ENCODE measurements around the gene MFAP3. TPM values are rescaled to one million over a fixed set of nuclear protein-coding genes. Genes with fewer than 3 reads are reported as not detected.

MFAP3 gene
- total RNA-seq, 1 experiment from 2014 or later: 18.5 TPM

DNA sequence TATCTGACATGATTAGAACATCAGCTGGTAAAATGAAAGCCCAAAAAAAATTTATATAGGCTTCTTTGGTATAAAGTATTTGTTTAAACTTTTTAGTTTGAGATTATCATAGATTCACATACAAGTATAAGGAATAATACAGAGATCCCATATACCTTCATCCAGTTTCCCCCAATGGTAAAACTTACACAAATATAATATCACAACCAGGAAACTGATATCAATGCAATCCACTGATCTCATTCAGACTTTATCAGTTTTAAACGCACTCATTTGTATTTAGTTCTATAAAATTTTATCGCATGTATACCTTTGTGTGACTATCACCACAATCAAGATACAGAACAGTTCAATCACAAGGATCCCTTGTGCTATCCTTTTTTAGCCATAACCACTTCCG, 3.8 kb upstream of the MFAP3 start:
- no peak overlapping the region for H3K9ac ChIP-seq (ENCODE audit: low read length)
- ATAC-seq: no peak
- CTCF ChIA-PET: no interaction called here
- no peaks in the 10 kb centered on the region for H3K9me3 ChIP-seq (ENCODE audit: control insufficient read depth in 1 of 2, insufficient read depth in 1 of 2, low read depth in 1 of 2, low read length in 2 of 2)
- BruUV-seq (replicated peaks): no TSS peak
- RAD21 ChIA-PET (ENCODE audit: low non-redundant PET in 1 of 2, low total read pairs in 2 of 2, uncharacterized antibody in 2 of 2, unreplicated experiment in 2 of 2): no interaction called here
- peaks cover 11% of the 10 kb centered on the region for H3K79me2 ChIP-seq (ENCODE audit: insufficient read depth, low read length)
- H3K27me3 ChIP-seq (ENCODE audit: insufficient read depth, low read length): no peaks in the 10 kb centered on the region
- POLR2A ChIA-PET: no interaction called here
- no peak for DNase-seq (ENCODE audit: low read depth, low spot score)
- no peaks in the 10 kb centered on the region; a peak in 1 of 4 replicates for H3K36me3 ChIP-seq (ENCODE audit: control insufficient read depth in 1 of 2, insufficient read depth in 2 of 2, low read length in 2 of 2)
- H4K20me1 ChIP-seq (ENCODE audit: insufficient read depth): no peaks in the 10 kb centered on the region
- no peak overlapping the region for H3K4me2 ChIP-seq (ENCODE audit: low read length)
- no peak overlapping the region for H3K27ac ChIP-seq (ENCODE audit: low read depth, low read length)
- H2AFZ ChIP-seq (ENCODE audit: low read depth, low read length, poor library complexity, severe bottlenecking): no peak overlapping the region
- TF ChIP-seq ELF1 (IDR thresholded peaks at IDR 0.05; ENCODE audit: borderline replicate concordance, low read depth) (no peak), JUND (IDR thresholded peaks at IDR 0.05) (no peak), FOSL1 (IDR thresholded peaks at IDR 0.05; ENCODE audit: low read depth) (no peak), EGR1 (IDR thresholded peaks at IDR 0.05; ENCODE audit: low read depth) (no peak), EZH2 (IDR thresholded peaks at IDR 0.05) (no peak), SP1 (IDR thresholded peaks at IDR 0.05; ENCODE audit: low read depth) (no peak)
- TF ChIP-seq, protein P1, sequence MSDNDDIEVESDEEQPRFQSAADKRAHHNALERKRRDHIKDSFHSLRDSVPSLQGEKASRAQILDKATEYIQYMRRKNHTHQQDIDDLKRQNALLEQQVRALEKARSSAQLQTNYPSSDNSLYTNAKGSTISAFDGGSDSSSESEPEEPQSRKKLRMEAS (IDR thresholded peaks at IDR 0.05): no peak
- no peak overlapping the region for H3K4me3 ChIP-seq (replicated peaks in 1 of 2; ENCODE audit: low read depth in 1 of 2, low read length in 2 of 2)
- intact Hi-C loops (cut with micrococcal nuclease): no loop called here
- peaks cover 6 to 10% of the 10 kb centered on the region in 2 experiments for H3K4me1 ChIP-seq (ENCODE audit: control insufficient read depth in 1 of 2, insufficient read depth in 2 of 2, low read length in 2 of 2)
- no peaks in the 10 kb centered on the region for H3K9me2 ChIP-seq (ENCODE audit: insufficient read depth)

GRCh38 chr5:154038261-154038706, 483 bp upstream of the MFAP3 start:
- BruUV-seq (replicated peaks): TSS peak; percentile 73
- ATAC-seq (peak; percentile 59), DNase-seq (ENCODE audit: low read depth, low spot score) (peak; percentile 3)
- no peaks in the 10 kb centered on the region for H3K9me3 ChIP-seq (ENCODE audit: control insufficient read depth in 1 of 2, insufficient read depth in 1 of 2, low read depth in 1 of 2, low read length in 2 of 2)
- no peaks in the 10 kb centered on the region for H3K9me2 ChIP-seq (ENCODE audit: insufficient read depth)
- ChIA-PET POLR2A (interaction anchor here (1.0 to 1.7 kb wide), 2 partner anchors 8 to 10 kb away, joined by 5 to 7 read pairs; no protein-coding TSS in a partner anchor), RAD21 (ENCODE audit: low non-redundant PET in 1 of 2, low total read pairs in 2 of 2, uncharacterized antibody in 2 of 2, unreplicated experiment in 2 of 2) (interaction anchor here in 1 of 2 experiments (1.0 kb wide), 1 partner anchor 64 kb away, joined by 3 read pairs; no protein-coding TSS in a partner anchor), CTCF (interaction anchor here (1.0 to 1.8 kb wide), 3 partner anchors 34 to 58 kb away, joined by 3 to 8 read pairs (median 6); no protein-coding TSS in a partner anchor)
- H3K4me2 ChIP-seq (ENCODE audit: low read length): peak overlapping the region; percentile 81
- peak overlapping the region; percentile 14 for H2AFZ ChIP-seq (ENCODE audit: low read depth, low read length, poor library complexity, severe bottlenecking)
- H3K27me3 ChIP-seq (ENCODE audit: insufficient read depth, low read length): no peaks in the 10 kb centered on the region
- intact Hi-C loops (cut with micrococcal nuclease): no loop called here
- H3K9ac ChIP-seq (ENCODE audit: low read length): peak overlapping the region; percentile 74
- peak overlapping the region; percentile 84 to 95 for H3K4me3 ChIP-seq (replicated peaks in 1 of 2; ENCODE audit: low read depth in 1 of 2, low read length in 2 of 2)
- H4K20me1 ChIP-seq (ENCODE audit: insufficient read depth): no peaks in the 10 kb centered on the region
- no peak for TF ChIP-seq EZH2 (IDR thresholded peaks at IDR 0.05)
- TF ChIP-seq TCF7L2 (IDR thresholded peaks at IDR 0.05; ENCODE audit: borderline replicate concordance, extremely low read depth, insufficient read depth, insufficient read length): no peak
- no peak for TF ChIP-seq POLR2A (IDR thresholded peaks at IDR 0.05; ENCODE audit: borderline replicate concordance, extremely low read depth, insufficient read depth, insufficient read length)
- no peak for TF ChIP-seq REST (IDR thresholded peaks at IDR 0.05; ENCODE audit: low read depth)
- no peak for TF ChIP-seq FOSL1 (IDR thresholded peaks at IDR 0.05; ENCODE audit: low read depth)
- TF ChIP-seq JUND (IDR thresholded peaks at IDR 0.05): no peak
- TF ChIP-seq SRF (IDR thresholded peaks at IDR 0.05; ENCODE audit: low read depth): no peak
- no peak for TF ChIP-seq ZNF274 (IDR thresholded peaks at IDR 0.05; ENCODE audit: low read depth, low read length)
- TF ChIP-seq, protein P1 (IDR thresholded peaks at IDR 0.05): no peak
- TF ChIP-seq SIN3A (IDR thresholded peaks at IDR 0.05; ENCODE audit: low read depth): no peak
- TF ChIP-seq YY1 (IDR thresholded peaks at IDR 0.05; ENCODE audit: extremely low read depth, insufficient replicate concordance, low read depth, low read length): no peak
- peaks cover 41% of the 10 kb centered on the region for H3K79me2 ChIP-seq (ENCODE audit: insufficient read depth, low read length)
- peaks cover 7 to 11% of the 10 kb centered on the region in 2 experiments for H3K4me1 ChIP-seq (ENCODE audit: control insufficient read depth in 1 of 2, insufficient read depth in 2 of 2, low read length in 2 of 2)
- H3K36me3 ChIP-seq (ENCODE audit: control insufficient read depth in 1 of 2, insufficient read depth in 2 of 2, low read length in 2 of 2): no peaks in the 10 kb centered on the region; a peak in 1 of 4 replicates
- peak overlapping the region; percentile 53 for H3K27ac ChIP-seq (ENCODE audit: low read depth, low read length)
